ENCODE measurements around the gene TSEN2. TPM values are rescaled to one million over a fixed set of nuclear protein-coding genes. Genes with fewer than 3 reads are reported as not detected.

TSEN2 gene
- total and polyA plus RNA-seq, 7 experiments from 2014 or later, result 12.1 to 27.5 (median 13.9) TPM

GRCh38 chr3:12440927-12441714 lies 43.2 kb upstream of the TSEN2 start:
- Mint-ChIP-seq H3K9me3 (peaks cover 0 to 2% (median 0%) of the 10 kb centered on the region in 11 donors), H3K27me3 (peaks cover 0 to 13% (median 8%) of the 10 kb centered on the region in 5 donors), H3K27ac (no peak overlapping the region), H3K4me3 (no peak overlapping the region), H3K4me1 (no peaks in the 10 kb centered on the region), H3K36me3 (no peaks in the 10 kb centered on the region)
- Histone ChIP-seq H3K4me1 (ENCODE audit: control insufficient read depth in 2 of 2, insufficient read depth in 2 of 2, low read length in 2 of 2) (no peaks in the 10 kb centered on the region), H3K36me3 (ENCODE audit: control insufficient read depth in 2 of 3, insufficient read depth in 3 of 3, low read length in 3 of 3) (no peaks in the 10 kb centered on the region), H3K4me3 (ENCODE audit: low read length) (no peak overlapping the region), H3K27me3 (ENCODE audit: control insufficient read depth in 2 of 2, insufficient read depth in 2 of 2, low read length in 2 of 2) (no peaks in the 10 kb centered on the region), H3K27ac (ENCODE audit: low read depth, low read length) (no peak overlapping the region), H3K9me3 (ENCODE audit: control insufficient read depth in 2 of 3, low read length in 3 of 3) (no peaks in the 10 kb centered on the region)
- DNase-seq (no peak), ATAC-seq (no peak)
- POLR2A ChIA-PET, result no interaction called here
- intact Hi-C loops (cut with micrococcal nuclease), result no loop called here
- CTCF ChIA-PET, result no interaction called here

GRCh38 chr3:12442654-12443501 lies 41.4 kb upstream of the TSEN2 start:
- H3K9me3 Mint-ChIP-seq, result peaks cover 0 to 3% (median 0%) of the 10 kb centered on the region in 11 donors

GRCh38 chr3:12443781-12444522 lies 40.3 kb upstream of the TSEN2 start:
- no peak for ATAC-seq
- no peaks in the 10 kb centered on the region for H3K9me3 ChIP-seq (ENCODE audit: control insufficient read depth in 2 of 3, low read length in 3 of 3)
- no peak for DNase-seq
- no peaks in the 10 kb centered on the region for H3K4me1 ChIP-seq (ENCODE audit: control insufficient read depth in 2 of 2, insufficient read depth in 2 of 2, low read length in 2 of 2)
- no peaks in the 10 kb centered on the region for H3K4me1 Mint-ChIP-seq
- no peaks in the 10 kb centered on the region for H3K36me3 Mint-ChIP-seq
- H3K27ac Mint-ChIP-seq, result no peak overlapping the region
- no peak overlapping the region for H3K4me3 Mint-ChIP-seq
- ChIA-PET CTCF (no interaction called here), POLR2A (no interaction called here)
- H3K9me3 Mint-ChIP-seq, result peaks cover 0 to 3% (median 0%) of the 10 kb centered on the region in 11 donors
- no peaks in the 10 kb centered on the region for H3K27me3 ChIP-seq (ENCODE audit: control insufficient read depth in 2 of 2, insufficient read depth in 2 of 2, low read length in 2 of 2)
- H3K27me3 Mint-ChIP-seq, result peaks cover 0 to 13% (median 4%) of the 10 kb centered on the region in 5 donors
- H3K4me3 ChIP-seq (ENCODE audit: low read length), result no peak overlapping the region
- intact Hi-C loops (cut with micrococcal nuclease), result no loop called here
- H3K36me3 ChIP-seq (ENCODE audit: control insufficient read depth in 2 of 3, insufficient read depth in 3 of 3, low read length in 3 of 3), result no peaks in the 10 kb centered on the region
- H3K27ac ChIP-seq (ENCODE audit: low read depth, low read length), result no peak overlapping the region

More at GRCh38 chr3:12442654-12443501, 41.4 kb upstream of the TSEN2 start:
- ATAC-seq, result no peak
- Mint-ChIP-seq H3K4me1 (no peaks in the 10 kb centered on the region), H3K4me3 (no peak overlapping the region), H3K27ac (no peak overlapping the region), H3K36me3 (no peaks in the 10 kb centered on the region), H3K27me3 (peaks cover 0 to 13% (median 4%) of the 10 kb centered on the region in 5 donors)
- CTCF ChIA-PET, result no interaction called here
- POLR2A ChIA-PET, result no interaction called here
- no peaks in the 10 kb centered on the region for H3K4me1 ChIP-seq (ENCODE audit: control insufficient read depth in 2 of 2, insufficient read depth in 2 of 2, low read length in 2 of 2)
- H3K27me3 ChIP-seq (ENCODE audit: control insufficient read depth in 2 of 2, insufficient read depth in 2 of 2, low read length in 2 of 2), result no peaks in the 10 kb centered on the region
- DNase-seq, result no peak
- H3K27ac ChIP-seq (ENCODE audit: low read depth, low read length), result no peak overlapping the region
- no peaks in the 10 kb centered on the region for H3K36me3 ChIP-seq (ENCODE audit: control insufficient read depth in 2 of 3, insufficient read depth in 3 of 3, low read length in 3 of 3)
- intact Hi-C loops (cut with micrococcal nuclease), result no loop called here
- H3K4me3 ChIP-seq (ENCODE audit: low read length), result no peak overlapping the region
- H3K9me3 ChIP-seq (ENCODE audit: control insufficient read depth in 2 of 3, low read length in 3 of 3), result no peaks in the 10 kb centered on the region

- no peaks in the 10 kb centered on the region for H3K9me3 ChIP-seq (ENCODE audit: control insufficient read depth in 2 of 3, low read length in 3 of 3)
- H3K27ac ChIP-seq (ENCODE audit: low read depth, low read length), result no peak overlapping the region
- no peak for DNase-seq
- H3K4me1 ChIP-seq (ENCODE audit: control insufficient read depth in 2 of 2, insufficient read depth in 2 of 2, low read length in 2 of 2), result no peaks in the 10 kb centered on the region
- H3K36me3 ChIP-seq (ENCODE audit: control insufficient read depth in 2 of 3, insufficient read depth in 3 of 3, low read length in 3 of 3), result no peaks in the 10 kb centered on the region
- no peaks in the 10 kb centered on the region for H3K4me1 Mint-ChIP-seq
- H3K27me3 Mint-ChIP-seq, result peaks cover 0 to 13% (median 4%) of the 10 kb centered on the region in 5 donors
- no peak for ATAC-seq
- peaks cover 0 to 3% (median 0%) of the 10 kb centered on the region in 11 donors for H3K9me3 Mint-ChIP-seq
- no peak overlapping the region for H3K27ac Mint-ChIP-seq
- H3K4me3 Mint-ChIP-seq, result no peak overlapping the region
- CTCF ChIA-PET, result no interaction called here
- intact Hi-C loops (cut with micrococcal nuclease), result no loop called here
- POLR2A ChIA-PET, result no interaction called here
- H3K36me3 Mint-ChIP-seq, result no peaks in the 10 kb centered on the region
- H3K4me3 ChIP-seq (ENCODE audit: low read length), result no peak overlapping the region
- no peaks in the 10 kb centered on the region for H3K27me3 ChIP-seq (ENCODE audit: control insufficient read depth in 2 of 2, insufficient read depth in 2 of 2, low read length in 2 of 2)
Observed at GRCh38 chr3:12444582-12445471, 39.5 kb upstream of the TSEN2 start.

DNA sequence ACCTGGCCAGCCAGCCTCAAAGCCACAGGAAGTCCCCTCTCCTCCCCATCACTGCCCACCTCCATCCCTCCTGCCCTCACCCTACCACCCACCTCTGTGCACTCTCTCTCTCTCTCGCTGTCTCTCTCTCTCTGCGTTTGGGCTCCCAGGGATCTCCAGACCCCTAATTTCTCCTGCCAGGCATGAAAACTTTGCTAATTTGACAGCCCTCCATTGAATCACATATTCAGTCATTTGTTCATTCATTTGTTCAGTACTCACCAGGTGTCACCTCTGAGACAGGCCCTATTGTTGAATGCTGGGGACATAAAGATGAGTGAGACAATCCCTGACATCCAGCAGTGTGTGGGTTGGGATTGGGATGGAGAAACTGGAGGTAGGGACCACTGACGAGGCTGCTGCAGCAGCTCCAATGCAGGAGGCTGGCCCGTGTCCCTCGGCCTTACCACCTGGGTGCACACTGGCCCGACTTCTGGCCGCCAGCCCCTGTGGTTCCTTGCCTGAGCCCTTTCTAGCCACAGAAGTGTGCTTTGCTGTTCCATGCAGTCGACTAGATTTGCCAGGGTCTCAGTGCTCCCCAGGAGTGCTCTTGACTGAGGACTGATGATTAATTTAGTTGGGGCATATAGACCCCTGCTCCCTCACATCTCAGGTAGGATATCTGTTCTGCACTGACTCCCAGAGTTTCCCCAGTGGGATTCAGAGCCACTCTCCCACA lies 38.6 kb upstream of the TSEN2 start:
- CTCF ChIA-PET, result no interaction called here
- no peaks in the 10 kb centered on the region for H3K4me1 Mint-ChIP-seq
- Histone ChIP-seq H3K36me3 (ENCODE audit: control insufficient read depth in 2 of 3, insufficient read depth in 3 of 3, low read length in 3 of 3) (no peaks in the 10 kb centered on the region), H3K27me3 (ENCODE audit: control insufficient read depth in 2 of 2, insufficient read depth in 2 of 2, low read length in 2 of 2) (no peaks in the 10 kb centered on the region), H3K4me1 (ENCODE audit: control insufficient read depth in 2 of 2, insufficient read depth in 2 of 2, low read length in 2 of 2) (no peaks in the 10 kb centered on the region), H3K4me3 (ENCODE audit: low read length) (no peak overlapping the region), H3K9me3 (ENCODE audit: control insufficient read depth in 2 of 3, low read length in 3 of 3) (no peaks in the 10 kb centered on the region), H3K27ac (ENCODE audit: low read depth, low read length) (no peak overlapping the region)
- H3K9me3 Mint-ChIP-seq, result peaks cover 0 to 3% (median 0%) of the 10 kb centered on the region in 11 donors
- H3K36me3 Mint-ChIP-seq, result no peaks in the 10 kb centered on the region
- H3K4me3 Mint-ChIP-seq, result no peak overlapping the region
- DNase-seq, result no peak
- ATAC-seq, result no peak
- H3K27ac Mint-ChIP-seq, result no peak overlapping the region
- POLR2A ChIA-PET, result no interaction called here
- intact Hi-C loops (cut with micrococcal nuclease), result no loop called here
- peaks cover 0 to 13% (median 4%) of the 10 kb centered on the region in 5 donors for H3K27me3 Mint-ChIP-seq

All from naive thymus-derived CD4-positive, alpha-beta T cell (primary cell).